ENCODE measurements around the gene PPTC7.
"Not testable (repeated sequence)": the region's sequence is repeated elsewhere in the genome, so short reads cannot be mapped to it uniquely, and the experiment has no call there.

GRCh38 chr12:110592919-110593318 lies 9.8 kb upstream of the PPTC7 start:
- not testable (repeated sequence) for TF ChIP-seq CTCF (IDR thresholded peaks at IDR 0.05; ENCODE audit: low read length); EZH2 (IDR thresholded peaks at IDR 0.05; ENCODE audit: borderline replicate concordance, low read length)
